NCI-H2196 (cell line): ENCODE data around the gene ELOVL5.

Experiments used
- DNase-seq: peaks from one replicate; lab custom pipeline; 2025; ENCODE audit not compliant: unreplicated experiment; lab: John Stamatoyannopoulos, UW

ELOVL5 gene

DNA sequence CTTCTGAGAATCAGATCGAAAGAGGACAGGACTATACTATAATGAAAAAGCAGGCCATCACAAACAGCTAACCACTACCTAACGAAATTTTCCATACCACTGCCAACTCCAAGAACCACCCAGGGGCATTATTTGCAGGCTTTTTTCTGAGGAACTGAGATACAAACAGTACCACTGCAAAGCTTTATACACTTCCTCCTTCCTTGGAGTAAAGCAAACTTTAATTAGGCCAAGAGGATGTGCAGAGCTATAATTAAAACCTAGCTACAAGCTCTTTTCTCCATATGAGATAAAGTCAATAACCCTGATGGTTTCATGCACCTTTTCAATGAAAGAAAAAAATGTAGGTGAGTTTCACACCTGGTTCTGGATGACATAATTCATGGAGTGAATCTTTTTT lies 68.5 kb downstream of the ELOVL5 start:
- no peak for DNase-seq

DNA sequence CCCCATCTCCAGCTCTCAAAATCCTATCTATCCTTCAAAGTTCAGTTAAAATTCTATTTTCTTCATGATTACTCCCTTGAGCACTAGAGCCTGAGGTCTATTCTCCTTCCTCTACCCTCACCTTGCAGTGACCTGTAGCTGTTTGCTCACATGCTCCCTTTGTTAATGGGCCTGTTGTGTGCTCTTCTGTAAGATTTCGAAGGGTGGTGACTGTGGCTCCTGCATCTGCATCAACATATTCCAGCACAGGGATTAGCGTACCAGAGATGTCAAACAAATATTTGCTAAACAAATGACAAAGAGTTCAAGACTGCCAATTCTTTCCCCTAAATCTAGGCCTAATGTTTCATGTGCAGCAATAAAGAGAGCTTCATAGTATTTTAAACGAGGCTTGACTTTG lies 69.5 kb downstream of the ELOVL5 start:
- DNase-seq: no peak

DNA sequence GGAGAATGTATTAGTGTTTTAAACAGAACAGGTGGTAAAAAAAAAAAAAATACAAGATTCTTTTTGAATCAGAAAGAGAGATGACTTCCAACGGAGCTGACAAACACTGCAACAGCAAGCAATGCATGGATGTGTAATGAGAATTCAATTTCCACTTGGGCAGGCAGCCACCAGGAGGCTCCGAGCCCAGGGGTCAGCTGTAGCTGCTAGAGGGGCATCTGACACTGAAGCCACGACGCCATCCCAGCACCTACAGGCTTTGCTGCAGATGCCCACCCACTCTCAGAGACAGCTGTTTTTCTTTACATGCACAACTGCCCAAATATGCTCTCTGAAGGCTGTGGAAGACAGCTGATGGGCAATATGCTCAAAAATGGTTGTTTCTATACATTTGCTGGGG lies 75.4 kb downstream of the ELOVL5 start:
- DNase-seq: no peak

DNA sequence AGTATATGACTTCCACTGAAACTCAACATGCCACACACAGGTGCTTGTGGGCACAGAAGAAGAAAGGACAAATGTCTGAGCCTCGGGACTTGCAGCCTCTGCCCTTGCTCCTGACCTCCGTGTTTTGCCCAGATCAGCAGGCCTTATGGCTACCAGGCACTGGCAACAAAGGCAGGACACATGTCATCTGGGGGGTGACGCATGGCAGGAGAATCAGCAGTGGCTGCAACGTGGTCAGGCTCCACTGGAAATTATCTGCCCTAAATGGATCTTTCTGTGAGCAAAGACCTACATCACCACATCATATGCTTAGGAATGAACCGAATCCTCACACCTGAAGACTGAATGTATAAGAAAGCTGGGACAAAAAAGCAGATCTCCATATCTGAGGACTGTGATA lies 78.9 kb downstream of the ELOVL5 start:
- DNase-seq: no peak

GRCh38 chr6:53268858-53269608 lies 79.7 kb downstream of the ELOVL5 start:
- no peak for DNase-seq

- no peak for DNase-seq
These were observed 82.1 kb downstream of the ELOVL5 start for GRCh38 chr6:53266553-53267090.

DNA sequence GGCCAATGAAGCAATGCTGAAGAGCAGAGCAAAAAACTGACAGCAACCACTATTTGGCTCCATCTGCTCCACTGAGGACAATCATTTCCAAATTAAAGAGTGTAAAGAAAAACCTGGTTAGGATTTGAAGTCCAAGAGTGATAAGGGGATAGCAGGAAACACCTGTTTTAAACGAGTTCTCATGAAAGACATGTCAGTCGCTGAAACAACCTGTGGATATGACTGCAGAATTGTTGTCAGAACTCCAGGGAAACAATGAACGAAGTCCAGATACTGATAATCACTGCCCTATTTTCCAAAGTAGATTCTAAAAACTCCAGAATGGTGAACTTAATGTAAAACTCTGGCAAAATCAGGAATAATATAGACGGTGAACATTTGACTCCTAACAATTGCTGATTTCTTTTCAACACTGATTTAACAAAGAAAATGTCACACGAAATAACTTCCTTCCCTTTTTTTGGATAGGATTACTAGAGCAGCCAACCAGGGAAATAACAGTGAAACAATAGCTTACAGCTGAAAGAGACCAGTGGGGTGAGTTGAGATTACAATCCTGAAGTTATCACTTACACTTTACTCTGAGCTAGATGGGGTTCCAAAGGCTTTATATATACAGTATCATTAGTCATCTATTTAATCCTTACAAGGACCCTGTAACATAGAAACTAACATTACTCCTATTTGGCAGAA lies 83.7 kb downstream of the ELOVL5 start:
- no peak for DNase-seq

DNA sequence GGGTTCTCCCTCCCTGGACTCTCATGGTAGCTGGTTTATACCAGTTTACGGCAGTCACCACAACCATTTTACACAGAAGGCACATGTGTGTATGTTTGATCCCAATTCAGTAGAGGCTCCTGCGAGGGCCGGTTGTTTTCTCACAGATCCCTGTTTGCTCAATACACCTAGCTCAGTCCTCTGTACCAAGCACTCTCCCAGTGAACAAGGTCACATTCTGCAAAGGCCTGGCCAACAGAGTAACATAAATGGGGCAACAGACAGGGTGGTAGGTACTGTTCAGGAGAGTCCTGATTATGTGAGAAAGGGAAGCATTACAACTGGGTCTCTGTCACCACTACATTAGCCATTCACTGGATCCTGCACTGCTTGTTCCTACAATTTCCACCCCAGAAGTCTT lies 84.4 kb downstream of the ELOVL5 start:
- no peak for DNase-seq

- DNase-seq: no peak
These were observed 84.8 kb downstream of the ELOVL5 start for GRCh38 chr6:53263917-53264316.

DNA sequence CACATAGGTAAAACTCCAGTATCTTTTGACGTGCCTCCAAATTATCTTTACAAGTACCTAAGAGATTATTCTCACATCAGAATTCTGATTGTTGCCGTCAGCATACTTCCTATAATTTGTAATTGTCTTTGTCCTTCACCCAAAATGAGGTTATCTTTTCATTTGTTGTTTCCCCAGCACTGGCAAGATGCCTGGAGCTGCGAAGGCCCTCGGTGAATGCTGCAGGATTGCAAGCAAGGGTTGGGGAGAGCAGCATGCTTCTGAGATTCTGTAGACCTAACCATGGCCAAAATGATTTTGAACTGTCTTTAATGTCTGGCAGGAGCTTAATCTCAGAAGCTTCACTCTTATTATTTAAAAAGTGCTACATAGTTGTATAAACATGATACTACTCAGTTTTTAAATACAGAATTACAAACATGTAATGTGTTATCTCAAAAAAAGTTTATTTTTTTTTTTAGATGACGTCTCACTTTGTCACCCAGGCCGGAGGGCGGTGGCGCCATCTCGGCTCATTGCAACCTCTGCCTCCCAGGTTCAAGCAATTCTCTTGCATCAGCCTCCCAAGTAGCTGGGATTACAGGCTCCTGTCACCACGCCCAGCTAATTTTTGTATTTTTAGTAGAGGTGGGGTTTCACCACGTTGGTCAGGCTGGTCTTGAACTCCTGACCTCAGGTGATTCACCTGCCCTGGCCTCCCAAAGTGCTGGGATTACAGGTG lies 88.7 kb downstream of the ELOVL5 start:
- no peak for DNase-seq

DNA sequence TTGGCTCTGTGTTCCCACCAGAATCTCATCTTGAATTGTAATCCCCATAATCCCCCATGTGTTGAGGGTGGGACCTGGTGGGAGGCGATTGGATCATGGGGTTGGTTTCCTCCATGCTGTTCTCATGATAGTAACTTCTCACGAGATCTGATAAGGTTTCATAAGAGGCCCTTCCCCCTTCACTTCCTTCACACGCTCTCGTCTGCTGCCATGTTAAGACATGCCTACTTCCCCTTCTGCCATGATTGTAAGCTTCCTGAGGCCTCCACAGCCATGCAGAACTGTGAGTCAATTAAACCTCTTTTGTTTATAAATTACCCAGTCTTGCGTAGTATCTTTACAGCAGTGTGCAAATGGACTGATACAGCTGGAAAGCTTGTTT lies 90.0 kb downstream of the ELOVL5 start:
- DNase-seq: no peak

GRCh38 chr6:53258076-53258773 lies 90.5 kb downstream of the ELOVL5 start:
- no peak for DNase-seq

GRCh38 chr6:53257533-53257932 lies 91.2 kb downstream of the ELOVL5 start:
- DNase-seq: no peak

GRCh38 chr6:53257001-53257400 lies 91.7 kb downstream of the ELOVL5 start:
- no peak for DNase-seq

- DNase-seq: no peak
These were observed 96.5 kb downstream of the ELOVL5 start for GRCh38 chr6:53252177-53252692.

DNA sequence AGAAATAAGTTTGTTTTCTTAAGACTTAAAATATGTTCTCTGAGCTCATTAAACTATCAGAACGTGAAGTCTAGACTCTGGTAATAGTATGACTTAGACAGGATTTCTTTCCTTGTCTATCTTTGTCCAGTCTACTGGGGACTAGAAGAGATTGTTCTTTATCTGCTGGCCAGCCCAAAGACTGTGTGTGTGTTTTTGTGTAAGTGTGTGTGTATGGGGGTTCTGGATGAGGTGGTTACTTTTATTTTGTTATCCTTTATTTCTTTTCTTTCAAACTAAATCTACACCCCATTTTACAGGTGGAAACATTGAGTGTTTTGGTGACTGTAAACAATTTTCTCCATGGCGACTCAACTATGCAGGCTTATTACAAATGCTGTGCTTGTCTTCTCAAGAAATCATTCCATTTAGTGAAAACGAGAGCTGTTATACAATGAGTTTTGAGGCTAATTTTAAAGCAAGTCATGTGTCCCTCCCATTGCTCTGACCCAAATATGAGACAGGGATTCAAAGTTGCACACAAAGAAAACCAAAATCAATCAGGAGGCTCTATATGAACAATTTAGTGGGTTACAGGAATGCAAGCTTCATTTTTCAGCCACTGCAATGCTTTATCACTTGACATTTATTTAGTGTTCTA lies 97.6 kb downstream of the ELOVL5 start:
- DNase-seq: no peak

DNA sequence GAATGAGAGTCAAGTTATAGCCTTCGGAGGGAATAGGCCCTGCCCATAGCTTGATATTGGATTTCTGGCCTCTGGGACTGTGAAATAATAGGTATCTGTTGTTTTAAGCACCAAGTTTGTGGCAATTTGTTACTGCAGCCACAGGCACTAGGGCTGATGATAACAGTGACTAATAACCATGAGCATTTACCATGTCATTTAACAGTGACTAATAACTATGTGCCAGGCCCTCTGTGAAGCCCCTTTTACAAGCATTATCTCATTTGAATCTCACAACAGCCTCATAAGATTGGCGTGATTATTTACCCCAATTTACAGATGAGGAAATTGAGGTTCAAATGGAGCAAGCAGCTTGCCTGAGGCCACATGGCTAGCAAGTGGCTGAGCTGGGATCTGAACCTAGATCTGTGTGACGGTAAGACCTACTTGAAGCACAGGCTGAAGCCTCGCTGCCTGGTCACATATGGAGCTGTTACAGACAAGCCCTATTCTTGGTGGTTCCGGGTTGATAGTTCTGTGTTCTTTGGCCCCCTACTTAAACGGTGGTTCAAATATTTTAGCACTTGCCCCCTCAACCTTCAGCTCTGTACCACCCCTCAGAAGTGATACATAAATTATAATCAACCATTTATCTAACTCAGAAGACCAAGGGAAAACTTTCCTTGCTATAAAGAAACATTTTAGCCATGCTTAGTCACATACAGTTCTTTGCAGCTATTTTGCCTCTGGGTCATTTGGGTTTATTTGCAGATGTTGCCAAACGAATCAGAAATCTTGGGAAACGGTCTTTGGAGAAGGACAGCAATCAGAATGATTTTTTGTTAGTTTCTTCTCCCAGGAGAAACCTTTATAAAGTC lies 98.3 kb downstream of the ELOVL5 start:
- no peak for DNase-seq

DNA sequence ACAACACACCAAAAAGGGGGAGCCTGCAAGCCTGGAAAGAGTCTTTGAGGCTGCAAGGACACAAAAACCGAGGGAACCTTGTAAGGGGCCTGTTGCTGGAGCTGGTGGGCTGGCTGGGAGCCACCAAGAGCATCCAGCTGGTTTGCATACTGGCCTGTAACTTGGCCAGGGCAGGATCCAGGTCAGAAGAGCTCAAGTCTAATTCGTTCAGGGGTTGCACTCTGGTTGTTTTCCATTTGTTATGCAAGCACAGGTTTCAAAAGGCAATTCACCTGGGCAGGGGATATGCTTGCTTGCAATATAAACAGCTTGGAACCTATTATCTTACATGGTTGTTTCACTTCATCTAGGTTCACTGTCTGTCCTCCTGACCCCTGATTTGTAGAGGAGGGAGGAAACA lies 101.8 kb downstream of the ELOVL5 start:
- DNase-seq: no peak

DNA sequence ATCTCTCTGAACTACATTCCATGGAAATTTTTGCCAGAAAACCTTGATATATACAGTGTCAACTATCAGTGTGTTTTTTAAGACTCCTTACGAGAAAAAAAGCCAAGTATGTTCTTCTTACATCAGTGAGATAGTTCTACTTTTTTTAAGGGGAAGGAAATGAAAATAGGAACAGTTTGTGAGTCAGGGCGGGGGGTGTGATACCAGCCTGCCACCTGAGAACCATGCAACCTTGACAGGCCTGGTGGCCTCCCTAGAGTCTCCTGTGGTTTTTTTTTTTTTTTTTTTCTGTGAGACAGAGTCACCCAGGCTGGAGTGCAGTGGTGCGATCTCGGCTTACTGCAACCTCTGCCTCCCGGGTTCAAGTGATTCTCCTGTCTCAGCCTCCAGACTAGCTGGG lies 103.8 kb downstream of the ELOVL5 start:
- DNase-seq: no peak
